H9 (cell line): ENCODE measurements around the gene RBP2. TPM values are rescaled to one million over a fixed set of nuclear protein-coding genes. Genes with fewer than 3 reads are reported as not detected.

ENCODE experiments used
- DNase-seq: peaks from one replicate; pipeline ENCODE4 v3.0.0-alpha.2; 2017
- H2AFZ ChIP-seq: one replicate; pipeline ENCODE4 v1.6.1; 2013; ENCODE audit warnings: mild to moderate bottlenecking, low read length, control low read depth, moderate library complexity
- H2AK5ac ChIP-seq: 2 replicates; pipeline ENCODE4 v1.6.1; 2013; ENCODE audit warnings: low read length, control low read depth, mixed read lengths; ENCODE audit not compliant: insufficient read length
- H2BK120ac ChIP-seq: one replicate; pipeline ENCODE4 v1.6.1; 2013; ENCODE audit warnings: low read depth, mild to moderate bottlenecking, low read length, control low read depth, inconsistent platforms; ENCODE audit not compliant: poor library complexity, severe bottlenecking
- H2BK12ac ChIP-seq: 2 replicates; pipeline ENCODE4 v1.6.1; 2013; ENCODE audit warnings: low read length, control low read depth, mixed read lengths, low read depth; ENCODE audit not compliant: insufficient read length
- H2BK15ac ChIP-seq: 2 replicates; pipeline ENCODE4 v1.6.1; 2013; ENCODE audit warnings: low read depth, low read length, control low read depth
- H2BK20ac ChIP-seq: one replicate; pipeline ENCODE4 v1.6.1; 2013; ENCODE audit warnings: low read depth, mild to moderate bottlenecking, low read length, control low read depth, inconsistent platforms; ENCODE audit not compliant: poor library complexity, severe bottlenecking
- H2BK5ac ChIP-seq: 2 replicates; pipeline ENCODE4 v1.6.1; 2013; ENCODE audit warnings: low read length, control low read depth, mixed read lengths; ENCODE audit not compliant: insufficient read length
- H3K14ac ChIP-seq: 2 replicates; pipeline ENCODE4 v1.6.1; 2013; ENCODE audit warnings: low read length, control low read depth; ENCODE audit not compliant: insufficient read depth
- H3K18ac ChIP-seq: 2 replicates; pipeline ENCODE4 v1.6.1; 2013; ENCODE audit warnings: low read depth, mild to moderate bottlenecking, mixed read lengths, low read length, control low read depth; ENCODE audit not compliant: insufficient read length
- H3K23ac ChIP-seq: 2 replicates; pipeline ENCODE4 v1.6.1; 2013; ENCODE audit warnings: low read length, control low read depth, mixed read lengths, low read depth; ENCODE audit not compliant: insufficient read length
- H3K23me2 ChIP-seq: 2 replicates; pipeline ENCODE4 v1.6.1; 2013; ENCODE audit warnings: low read depth, mild to moderate bottlenecking, mixed read lengths, low read length, control low read depth; ENCODE audit not compliant: insufficient read length, poor library complexity, severe bottlenecking
- H3K27ac ChIP-seq: 2 replicates; pipeline ENCODE4 v1.5.1; 2013; ENCODE audit warnings: low read length, control low read depth, mixed read lengths, low read depth; ENCODE audit not compliant: insufficient read length
- H3K27me3 ChIP-seq: 2 replicates; pipeline ENCODE4 v1.6.1; 2013; ENCODE audit warnings: low read length, control low read depth, inconsistent platforms; ENCODE audit not compliant: insufficient read depth
- H3K4ac ChIP-seq: 2 replicates; pipeline ENCODE4 v1.6.1; 2013; ENCODE audit warnings: low read depth, mild to moderate bottlenecking, control low read depth, inconsistent platforms, low read length, moderate library complexity
- H3K4me1 ChIP-seq: 2 replicates; pipeline ENCODE4 v1.6.1; 2013; ENCODE audit warnings: low read length, control low read depth, inconsistent platforms; ENCODE audit not compliant: insufficient read depth
- H3K4me2 ChIP-seq: 2 replicates; pipeline ENCODE4 v1.6.1; 2013; ENCODE audit warnings: low read length, control low read depth, mixed read lengths; ENCODE audit not compliant: insufficient read length, insufficient read depth
- H3K56ac ChIP-seq: 2 replicates; pipeline ENCODE4 v1.6.1; 2013; ENCODE audit warnings: low read depth, mild to moderate bottlenecking, mixed read lengths, low read length, control low read depth; ENCODE audit not compliant: insufficient read length
- H3K79me1 ChIP-seq: 2 replicates; pipeline ENCODE4 v1.6.1; 2013; ENCODE audit warnings: low read depth, mild to moderate bottlenecking, moderate library complexity, low read length, control low read depth, inconsistent platforms; ENCODE audit not compliant: insufficient read depth, poor library complexity, severe bottlenecking
- H3K79me2 ChIP-seq: 2 replicates; pipeline ENCODE4 v1.6.1; 2013; ENCODE audit warnings: low read length, control low read depth, inconsistent platforms; ENCODE audit not compliant: insufficient read depth
- H3K9ac ChIP-seq: 2 replicates; pipeline ENCODE4 v1.6.1; 2013; ENCODE audit warnings: low read length, control low read depth, mixed read lengths; ENCODE audit not compliant: insufficient read length; ENCODE audit errors: extremely low read depth
- H3K9me3 ChIP-seq: one replicate; pipeline ENCODE4 v1.6.1; 2013; ENCODE audit warnings: low read depth, low read length, inconsistent platforms; ENCODE audit not compliant: control insufficient read depth
- H3T11ph ChIP-seq: one replicate; pipeline ENCODE4 v1.6.1; 2013; ENCODE audit warnings: mild to moderate bottlenecking, low read length, control low read depth, inconsistent platforms
- H4K20me1 ChIP-seq: one replicate; pipeline ENCODE4 v1.6.1; 2013; ENCODE audit not compliant: control insufficient read depth, insufficient read length, insufficient read depth
- H4K5ac ChIP-seq: 2 replicates; pipeline ENCODE4 v1.6.1; 2013; ENCODE audit warnings: low read depth, mild to moderate bottlenecking, mixed read lengths, low read length, control low read depth; ENCODE audit not compliant: insufficient read length
- H4K8ac ChIP-seq: replicated peaks from 2 replicates; pipeline ENCODE4 v1.6.1; 2013; ENCODE audit warnings: low read length, control low read depth, mixed read lengths, low read depth; ENCODE audit not compliant: insufficient read length
- H4K91ac ChIP-seq: 2 replicates; pipeline ENCODE4 v1.6.1; 2013; ENCODE audit warnings: low read depth, mild to moderate bottlenecking, moderate library complexity, mixed read lengths, low read length, control low read depth; ENCODE audit not compliant: insufficient read length
- H3K27ac Mint-ChIP-seq, 3 experiments: 2 replicates in 2 of 3; 3 replicates in 1 of 3; pipeline ENCODE4 v1.8.0; 2020 to 2021; ENCODE audit warnings: mixed read lengths in 3 of 3, mild to moderate bottlenecking in 1 of 3, moderate library complexity in 1 of 3
- H3K27me3 Mint-ChIP-seq: 2 replicates; pipeline ENCODE4 v1.8.0; 2021; ENCODE audit warnings: low read depth, mild to moderate bottlenecking, moderate library complexity, mixed read lengths
- H3K36me3 Mint-ChIP-seq, 3 experiments: 2 replicates in 2 of 3; 3 replicates in 1 of 3; pipeline ENCODE4 v1.8.0; 2020 to 2021; ENCODE audit warnings: low read depth in 3 of 3, mixed read lengths in 3 of 3; ENCODE audit not compliant: insufficient read depth in 1 of 3
- H3K4me1 Mint-ChIP-seq, 2 experiments: 2 replicates each; pipeline ENCODE4 v1.8.0; 2020; ENCODE audit warnings: mixed read lengths in 2 of 2
- H3K4me3 Mint-ChIP-seq, 2 experiments: 2 replicates in 1 of 2; 3 replicates in 1 of 2; pipeline ENCODE4 v1.8.0; 2020 to 2021; ENCODE audit warnings: mild to moderate bottlenecking in 2 of 2, mixed read lengths in 2 of 2, moderate library complexity in 1 of 2
- H3K9me3 Mint-ChIP-seq, 2 experiments: 2 replicates in 1 of 2; 3 replicates in 1 of 2; pipeline ENCODE4 v1.8.0; 2020; ENCODE audit warnings: mild to moderate bottlenecking in 2 of 2, mixed read lengths in 2 of 2, moderate library complexity in 1 of 2
- WGBS: extraction: QIAGEN DNeasy Blood & Tissue Kit; methylation state at CpG from one replicate; pipeline ENCODE4 v1.1.7; 2013; ENCODE audit warnings: missing lambda C conversion rate, low lambda C conversion rate, mixed read lengths; ENCODE audit not compliant: insufficient read length; ENCODE audit errors: extremely low coverage; 5-methylcytosine and 5-hydroxymethylcytosine counted together
- total RNA-seq: library from RNA; stranded (reverse); gene quantifications from 2 replicates; pipeline ENCODE4 v1.2.1, GENCODE V29; 2021
- TF ChIP-seq, protein P1 (sequence below): fragments of 200-600 bp; sonication (generic); conservative IDR thresholded peaks from 3 replicates; pipeline ENCODE4 v1.8.0; 2021; ENCODE audit warnings: antibody characterized with exemption, mild to moderate bottlenecking

The RBP2 gene
- total RNA-seq, 1 experiment from 2014 or later: not detected

- Histone ChIP-seq H4K91ac (no peak overlapping the region), H3T11ph (no peak overlapping the region), H2BK120ac (no peak overlapping the region), H3K14ac (no peak overlapping the region), H3K79me2 (no peaks in the 10 kb centered on the region), H3K9ac (no peak overlapping the region), H4K5ac (no peak overlapping the region), H3K4me2 (no peak overlapping the region), H3K23ac (no peak overlapping the region), H3K27ac (no peak overlapping the region), H3K27me3 (no peaks in the 10 kb centered on the region), H3K18ac (no peak overlapping the region), H2BK15ac (no peak overlapping the region), H2BK12ac (no peak overlapping the region), H2AK5ac (no peak overlapping the region), H3K9me3 (no peaks in the 10 kb centered on the region), H2BK20ac (no peak overlapping the region), H3K4ac (no peak overlapping the region), H2BK5ac (no peak overlapping the region), H4K8ac (no peak overlapping the region), H3K4me1 (no peaks in the 10 kb centered on the region), H4K20me1 (no peaks in the 10 kb centered on the region), H2AFZ (no peak overlapping the region), H3K56ac (no peak overlapping the region), H3K23me2 (no peaks in the 10 kb centered on the region), H3K79me1 (no peaks in the 10 kb centered on the region)
- WGBS: no CpG with 5 or more reads among the region's 1 CpG
- TF ChIP-seq, protein P1, sequence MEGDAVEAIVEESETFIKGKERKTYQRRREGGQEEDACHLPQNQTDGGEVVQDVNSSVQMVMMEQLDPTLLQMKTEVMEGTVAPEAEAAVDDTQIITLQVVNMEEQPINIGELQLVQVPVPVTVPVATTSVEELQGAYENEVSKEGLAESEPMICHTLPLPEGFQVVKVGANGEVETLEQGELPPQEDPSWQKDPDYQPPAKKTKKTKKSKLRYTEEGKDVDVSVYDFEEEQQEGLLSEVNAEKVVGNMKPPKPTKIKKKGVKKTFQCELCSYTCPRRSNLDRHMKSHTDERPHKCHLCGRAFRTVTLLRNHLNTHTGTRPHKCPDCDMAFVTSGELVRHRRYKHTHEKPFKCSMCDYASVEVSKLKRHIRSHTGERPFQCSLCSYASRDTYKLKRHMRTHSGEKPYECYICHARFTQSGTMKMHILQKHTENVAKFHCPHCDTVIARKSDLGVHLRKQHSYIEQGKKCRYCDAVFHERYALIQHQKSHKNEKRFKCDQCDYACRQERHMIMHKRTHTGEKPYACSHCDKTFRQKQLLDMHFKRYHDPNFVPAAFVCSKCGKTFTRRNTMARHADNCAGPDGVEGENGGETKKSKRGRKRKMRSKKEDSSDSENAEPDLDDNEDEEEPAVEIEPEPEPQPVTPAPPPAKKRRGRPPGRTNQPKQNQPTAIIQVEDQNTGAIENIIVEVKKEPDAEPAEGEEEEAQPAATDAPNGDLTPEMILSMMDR: no peak
- no peak overlapping the region for H3K27ac Mint-ChIP-seq
- DNase-seq: no peak
- peaks cover 0 to 3% of the 10 kb centered on the region in 2 experiments; a peak in 1 of 4 replicates for H3K4me1 Mint-ChIP-seq
- H3K9me3 Mint-ChIP-seq: peaks cover 22 to 27% of the 10 kb centered on the region in 2 experiments; a peak in 4 of 5 replicates
- no peaks in the 10 kb centered on the region; the same call in 1 of the 2 replicates for H3K27me3 Mint-ChIP-seq
- no peak overlapping the region for H3K4me3 Mint-ChIP-seq
- H3K36me3 Mint-ChIP-seq: peaks cover 0 to 6% (median 2%) of the 10 kb centered on the region in 3 experiments; a peak in 4 of 7 replicates
These were observed 60.0 kb downstream of the RBP2 start for GRCh38 chr3:139416275-139416674.
